ENCODE results near the gene NLN.

GRCh38 chr5:65682148-65682547, 39.9 kb upstream of the NLN start:
- TF ChIP-seq CTCF (IDR thresholded peaks at IDR 0.05), result no peak
- no peak for TF ChIP-seq EZH2 (IDR thresholded peaks at IDR 0.05; ENCODE audit: borderline replicate concordance, insufficient read depth, low read depth, low read length, poor library complexity, severe bottlenecking)

Measured in B cell (primary cell).